HepG2 (cell line): ENCODE data around the gene KHNYN. TPM values are rescaled to one million over a fixed set of nuclear protein-coding genes. Genes with fewer than 3 reads are reported as not detected.

Experiments used
- BORCS8-MEF2B ChIP-seq: sonication (generic); formaldehyde crosslinking; IDR thresholded peaks from 2 replicates; pipeline ENCODE4 v1.8.0; 2022; ENCODE audit warnings: mild to moderate bottlenecking, missing genetic modification reagents
- BRCA1 ChIP-seq: sonication (generic); formaldehyde crosslinking; IDR thresholded peaks from 2 replicates; pipeline ENCODE4 v1.4.0; 2020; ENCODE audit warnings: missing genetic modification reagents
- FOXC1 ChIP-seq: sonication (generic); formaldehyde crosslinking; IDR thresholded peaks from 2 replicates; pipeline ENCODE4 v1.8.0; 2022; ENCODE audit warnings: mild to moderate bottlenecking, missing genetic modification reagents, borderline replicate concordance
- FOXK2 ChIP-seq: fragments of 450-650 bp; IDR thresholded peaks from 2 replicates; pipeline ENCODE4 v1.6.1; 2016
- GFI1 ChIP-seq: sonication (generic); formaldehyde crosslinking; IDR thresholded peaks from 2 replicates; pipeline ENCODE4 v1.5.0; 2020; ENCODE audit warnings: missing genetic modification reagents, mild to moderate bottlenecking, borderline replicate concordance
- HES4 ChIP-seq: sonication (generic); formaldehyde crosslinking; IDR thresholded peaks from 2 replicates; pipeline ENCODE4 v1.9.0; 2021; ENCODE audit warnings: mild to moderate bottlenecking, missing genetic modification reagents, borderline replicate concordance
- HMGA1 ChIP-seq: sonication (generic); formaldehyde crosslinking; conservative IDR thresholded peaks from 2 replicates; pipeline ENCODE4 v1.4.0; 2020; ENCODE audit warnings: missing genetic modification reagents
- HNF1B ChIP-seq: sonication (generic); formaldehyde crosslinking; IDR thresholded peaks from 2 replicates; pipeline ENCODE4 v1.5.1; 2020; ENCODE audit warnings: mild to moderate bottlenecking, moderate library complexity, missing genetic modification reagents
- NFE2L2 ChIP-seq: fragments of 150-350 bp; IDR thresholded peaks from 2 replicates; pipeline ENCODE4 v1.6.1; 2014; ENCODE audit warnings: low read length
- PHF5A ChIP-seq: IDR thresholded peaks from one replicate; pipeline ENCODE4 v1.6.1; 2018; ENCODE audit warnings: low read depth, missing genetic modification reagents; ENCODE audit not compliant: unreplicated experiment
- PPARG ChIP-seq: conservative IDR thresholded peaks from 2 replicates; pipeline ENCODE4 v1.6.1; 2016; ENCODE audit warnings: missing biosample characterization, missing genetic modification reagents
- RBFOX2 ChIP-seq: fragments of 200-400 bp; formaldehyde crosslinking; IDR thresholded peaks from 2 replicates; pipeline ENCODE4 v1.6.1; 2017; ENCODE audit warnings: low read depth, mild to moderate bottlenecking, low read length
- TCF12 ChIP-seq, 2 experiments: fragments of 450-650 bp in 1 of 2; sonication (generic) in 1 of 2; formaldehyde crosslinking in 1 of 2; IDR thresholded peaks; 2 replicates each; pipeline versions ENCODE4 v1.6.1 to v1.8.0; 2017 to 2022; ENCODE audit warnings: antibody characterized with exemption in 1 of 2, mild to moderate bottlenecking in 1 of 2, missing genetic modification reagents in 1 of 2, moderate library complexity in 1 of 2
- TCF7 ChIP-seq: sonication (generic); IDR thresholded peaks from 2 replicates; pipeline ENCODE4 v1.6.1; 2016; ENCODE audit warnings: antibody characterized with exemption, low read depth
- UBTF ChIP-seq: sonication (generic); formaldehyde crosslinking; IDR thresholded peaks from 2 replicates; pipeline ENCODE4 v1.4.0; 2020; ENCODE audit warnings: mild to moderate bottlenecking, missing genetic modification reagents
- XRCC5 ChIP-seq: fragments of 200-400 bp; formaldehyde crosslinking; optimal IDR thresholded peaks from 2 replicates; pipeline ENCODE3; 2017; ENCODE audit warnings: mild to moderate bottlenecking, low read length
- ZNF207 ChIP-seq: fragments of 450-650 bp; IDR thresholded peaks from 2 replicates; pipeline ENCODE4 v1.6.1; 2016; ENCODE audit warnings: antibody characterized with exemption, borderline replicate concordance
- ZNF280B ChIP-seq: sonication (generic); formaldehyde crosslinking; IDR thresholded peaks from 2 replicates; pipeline ENCODE4 v1.5.0; 2020; ENCODE audit warnings: missing genetic modification reagents, mild to moderate bottlenecking, borderline replicate concordance
- ZNF317 ChIP-seq: sonication (generic); formaldehyde crosslinking; IDR thresholded peaks from 2 replicates; pipeline ENCODE4 v1.5.0; 2020; ENCODE audit warnings: mild to moderate bottlenecking, missing genetic modification reagents
- ZNF431 ChIP-seq: sonication (generic); formaldehyde crosslinking; IDR thresholded peaks from 2 replicates; pipeline ENCODE4 v1.9.0; 2022; ENCODE audit warnings: missing genetic modification reagents, low read depth, mild to moderate bottlenecking, borderline replicate concordance
- ZNF446 ChIP-seq: sonication (generic); formaldehyde crosslinking; IDR thresholded peaks from 2 replicates; pipeline ENCODE4 v1.5.0; 2020; ENCODE audit warnings: mild to moderate bottlenecking, missing genetic modification reagents
- ZNF549 ChIP-seq: sonication (generic); formaldehyde crosslinking; IDR thresholded peaks from 2 replicates; pipeline ENCODE4 v1.5.0; 2020; ENCODE audit warnings: missing genetic modification reagents
- ZNF709 ChIP-seq: sonication (generic); formaldehyde crosslinking; IDR thresholded peaks from 2 replicates; pipeline ENCODE4 v1.5.0; 2020; ENCODE audit warnings: mild to moderate bottlenecking, missing genetic modification reagents
- ZNF713 ChIP-seq: sonication (generic); formaldehyde crosslinking; IDR thresholded peaks from 2 replicates; pipeline ENCODE4 v1.4.0; 2020; ENCODE audit warnings: mild to moderate bottlenecking, missing genetic modification reagents
- ZNF761 ChIP-seq: sonication (generic); formaldehyde crosslinking; conservative IDR thresholded peaks from 2 replicates; pipeline ENCODE4 v1.4.0; 2020; ENCODE audit warnings: mild to moderate bottlenecking, missing genetic modification reagents
- polyA plus RNA-seq, 8 experiments: library from polyadenylated mRNA; depleted of rRNA in 3 of 8; stranded (reverse) in 7 of 8; unstranded in 1 of 8; fragments of >200 nt; fragmentation: Illumina TruSeq in 4 of 8; extraction: Trizol in 4 of 8; gene quantifications; 2 replicates each; pipeline versions ENCODE4 v1.2.1 to v1.2.3, GENCODE V29; 2011 to 2016; ENCODE audit warnings: low read depth in 4 of 8, missing spikeins in 1 of 8, mixed read lengths in 1 of 8; ENCODE audit not compliant: insufficient read depth in 1 of 8
- total RNA-seq, 5 experiments: library from RNA; depleted of rRNA; stranded (reverse); fragments of >200 nt; fragmentation: Illumina TruSeq; extraction: Trizol; gene quantifications; 2 replicates each; pipeline ENCODE4 v1.2.3, GENCODE V29; 2016; ENCODE audit warnings: low read depth in 1 of 5

KHNYN gene
- total and polyA plus RNA-seq, 2 of the 13 experiments (the other 11 are each of a cell fraction or from before 2014, with no cell fraction given): 52.8 to 75.7 TPM

- peak; percentile 49; the same call in 1 of the 2 replicates for TF ChIP-seq ZNF280B (CRISPR knock-in tag)
- TF ChIP-seq PHF5A (CRISPR knock-in tag): no peak
- TF ChIP-seq ZNF713 (CRISPR knock-in tag): 0 out of 2 replicates have a peak, but pooled peaks have one; percentile 36
- TF ChIP-seq ZNF317 (CRISPR knock-in tag): no peak
- 0 out of 2 replicates have a peak, but pooled peaks have one; percentile 41 for TF ChIP-seq ZNF446 (CRISPR knock-in tag)
- no peak for TF ChIP-seq ZNF207
- no peak for TF ChIP-seq BRCA1
- TF ChIP-seq NFE2L2: no peak
- no peak for TF ChIP-seq ZNF549 (CRISPR knock-in tag)
- no peak for TF ChIP-seq TCF7
- TF ChIP-seq XRCC5: no peak
- peak; percentile 65 for TF ChIP-seq UBTF (CRISPR knock-in tag)
- no peak for TF ChIP-seq RBFOX2
- no peak for TF ChIP-seq HMGA1
- no peak for TF ChIP-seq PPARG (CRISPR knock-in tag)
- no peak for TF ChIP-seq GFI1 (CRISPR knock-in tag)
- TF ChIP-seq ZNF431 (CRISPR knock-in tag): no peak
- peak; percentile 77; the same call in 1 of the 2 replicates for TF ChIP-seq FOXC1 (CRISPR knock-in tag)
- 0 out of 2 replicates have a peak, but pooled peaks have one; percentile 37 for TF ChIP-seq BORCS8-MEF2B (CRISPR knock-in tag)
- TF ChIP-seq ZNF709: no peak
- no peak for TF ChIP-seq TCF12 (IDR thresholded peaks at IDR 0.05)
- 0 out of 2 replicates have a peak, but pooled peaks have one; percentile 59 for TF ChIP-seq TCF12 (CRISPR knock-in tag; IDR thresholded peaks at IDR 0.05)
- TF ChIP-seq HES4 (CRISPR knock-in tag): peak; percentile 80; the same call in 1 of the 2 replicates
- no peak for TF ChIP-seq FOXK2
- TF ChIP-seq ZNF761 (CRISPR knock-in tag): 0 out of 2 replicates have a peak, but pooled peaks have one; percentile 63
- no peak for TF ChIP-seq HNF1B (CRISPR knock-in tag)
These were observed 30.9 kb upstream of the KHNYN start, which contains the start of gene NYNRIN (continued) for GRCh38 chr14:24398653-24399446.
